ENCODE data around the gene PELI1.

GRCh38 chr2:64105670-64106461 is 38.4 kb downstream of the PELI1 start:
- TF ChIP-seq CTCF (IDR thresholded peaks at IDR 0.05) (no peak), POLR2AphosphoS5 (IDR thresholded peaks at IDR 0.05) (no peak), POLR2A (IDR thresholded peaks at IDR 0.05; ENCODE audit: low read depth) (no peak), EP300 (IDR thresholded peaks at IDR 0.05) (no peak)
